Activated T-cell treated with anti-CD3 and anti-CD28 coated beads, Interleukin-2, amount 50 U/mL, for 24 hours (primary cell): ENCODE data around the gene PPP1R14D.

Experiments used
- DNase-seq: peaks from one replicate; pipeline ENCODE4 v3.0.0-alpha.2; 2020
- H3K27ac Mint-ChIP-seq: 2 replicates; pipeline ENCODE4 v1.8.0; 2020; ENCODE audit warnings: mild to moderate bottlenecking, mixed read lengths
- H3K27me3 Mint-ChIP-seq: 2 replicates; pipeline ENCODE4 v1.8.0; 2020; ENCODE audit warnings: mixed read lengths
- H3K36me3 Mint-ChIP-seq: 2 replicates; pipeline ENCODE4 v1.8.0; 2020; ENCODE audit warnings: low read depth, mixed read lengths
- H3K4me1 Mint-ChIP-seq: 2 replicates; pipeline ENCODE4 v1.8.0; 2020; ENCODE audit warnings: low read depth, mixed read lengths
- H3K4me3 Mint-ChIP-seq: 2 replicates; pipeline ENCODE4 v1.8.0; 2020; ENCODE audit warnings: mild to moderate bottlenecking, moderate library complexity, mixed read lengths
- H3K9me3 Mint-ChIP-seq: 2 replicates; pipeline ENCODE4 v1.8.0; 2020; ENCODE audit warnings: mixed read lengths

The PPP1R14D gene

DNA sequence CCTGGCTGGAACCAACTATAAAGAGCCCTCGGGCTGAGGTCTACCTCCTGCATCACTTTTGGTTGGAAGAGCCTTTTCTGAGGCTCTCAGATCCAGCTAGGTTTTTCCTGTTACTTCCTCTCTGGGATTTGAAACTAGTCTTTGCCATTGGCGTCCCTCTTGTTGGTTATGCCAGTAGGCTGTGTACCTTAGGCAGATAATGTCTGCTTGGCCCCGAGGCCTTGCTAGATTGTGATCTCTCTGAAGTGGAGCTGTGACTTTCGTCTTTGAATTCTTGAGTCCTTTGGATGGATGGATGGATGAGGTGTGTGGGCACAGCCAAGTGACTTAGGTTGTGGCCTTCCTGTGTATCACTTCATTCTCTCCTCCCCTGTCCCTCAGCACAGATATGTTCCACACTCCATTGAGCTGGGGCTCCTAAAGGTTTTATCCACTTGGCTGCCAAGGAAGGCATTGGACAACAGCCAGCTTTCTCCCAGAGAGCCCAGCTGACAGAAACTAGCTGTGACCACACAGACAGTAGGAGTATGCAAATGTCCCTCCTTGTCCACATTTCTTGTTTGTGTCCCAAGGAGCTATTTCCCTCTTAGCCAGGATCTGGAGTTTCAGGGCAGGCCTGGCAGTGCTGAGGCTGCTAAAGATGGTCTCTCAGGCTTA, 13.3 kb downstream of the PPP1R14D start:
- Mint-ChIP-seq H3K4me1 (no peaks in the 10 kb centered on the region), H3K9me3 (no peaks in the 10 kb centered on the region), H3K27ac (no peak overlapping the region), H3K36me3 (peaks cover 50% of the 10 kb centered on the region), H3K27me3 (no peaks in the 10 kb centered on the region), H3K4me3 (no peak overlapping the region)
- DNase-seq, result no peak

DNA sequence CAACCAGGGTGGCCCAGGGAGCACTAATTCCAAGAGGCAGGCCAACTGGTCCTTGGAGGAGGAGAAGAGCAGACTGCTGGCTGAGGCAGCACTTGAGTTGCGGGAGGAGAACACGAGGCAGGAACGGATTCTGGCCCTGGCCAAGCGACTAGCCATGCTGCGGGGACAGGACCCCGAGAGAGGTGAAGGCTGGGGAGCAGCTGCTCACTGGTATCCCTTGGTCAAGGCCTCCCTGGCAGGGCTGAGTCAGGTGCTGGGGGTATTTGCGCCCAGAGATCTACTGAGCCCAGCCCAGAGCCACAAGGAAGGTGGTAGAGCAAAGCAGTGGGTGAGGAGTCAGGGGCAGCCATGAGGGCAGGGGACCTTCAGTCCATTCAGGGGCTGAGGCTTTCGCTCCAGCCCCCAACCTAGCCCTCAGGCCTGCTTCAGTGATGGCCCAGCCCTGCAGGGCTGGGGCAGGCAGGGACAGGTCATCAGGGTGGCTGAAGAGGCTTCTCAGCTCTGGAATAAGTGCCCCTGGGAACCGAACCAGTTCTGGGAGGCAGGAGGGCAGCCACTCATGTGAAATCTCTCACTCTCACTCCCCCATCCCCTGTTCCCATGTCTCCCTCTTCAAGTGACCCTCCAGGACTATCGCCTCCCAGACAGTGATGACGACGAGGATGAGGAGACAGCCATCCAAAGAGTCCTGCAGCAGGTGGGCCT, 15.6 kb downstream of the PPP1R14D start:
- Mint-ChIP-seq H3K36me3 (peaks cover 65% of the 10 kb centered on the region), H3K27ac (no peak overlapping the region)

DNA sequence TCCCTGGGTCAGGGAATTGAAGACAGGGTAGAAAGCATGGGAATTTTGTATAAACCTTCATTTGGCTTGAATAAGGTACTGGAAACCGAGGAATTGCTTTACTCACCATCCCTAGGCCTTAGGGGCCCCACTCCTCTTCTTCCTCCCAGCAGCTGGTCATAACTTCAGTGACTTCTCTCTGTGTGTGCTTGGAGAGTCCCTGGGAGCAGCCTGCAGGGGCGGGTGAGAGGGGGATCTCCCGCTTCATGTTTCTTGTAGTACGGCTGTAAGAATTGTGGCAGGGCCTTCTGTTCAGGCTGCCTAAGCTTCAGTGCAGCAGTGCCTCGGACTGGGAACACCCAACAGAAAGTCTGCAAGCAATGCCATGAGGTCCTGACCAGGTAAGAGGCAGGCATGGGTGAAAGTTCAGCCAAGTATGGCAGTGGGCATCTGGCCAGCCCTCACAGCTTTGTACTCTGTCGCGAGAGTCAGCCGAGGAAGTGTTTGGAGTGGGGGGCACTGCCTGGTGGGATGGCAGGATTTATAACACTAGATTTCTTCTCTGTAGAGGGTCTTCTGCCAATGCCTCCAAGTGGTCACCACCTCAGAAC, 19.6 kb downstream of the PPP1R14D start:
- H3K36me3 Mint-ChIP-seq, result peaks cover 66% of the 10 kb centered on the region
- peak overlapping the region; percentile 97 for H3K4me3 Mint-ChIP-seq
- no peaks in the 10 kb centered on the region for H3K27me3 Mint-ChIP-seq
- no peaks in the 10 kb centered on the region for H3K9me3 Mint-ChIP-seq
- peaks cover 26% of the 10 kb centered on the region for H3K4me1 Mint-ChIP-seq
- H3K27ac Mint-ChIP-seq, result no peak overlapping the region
- no peak for DNase-seq

More for the DNA sequence above, 15.6 kb downstream of the PPP1R14D start:
- H3K4me1 Mint-ChIP-seq, result peaks cover 14% of the 10 kb centered on the region
- no peak for DNase-seq
- no peak overlapping the region for H3K4me3 Mint-ChIP-seq
- H3K9me3 Mint-ChIP-seq, result no peaks in the 10 kb centered on the region
- no peaks in the 10 kb centered on the region for H3K27me3 Mint-ChIP-seq

DNA sequence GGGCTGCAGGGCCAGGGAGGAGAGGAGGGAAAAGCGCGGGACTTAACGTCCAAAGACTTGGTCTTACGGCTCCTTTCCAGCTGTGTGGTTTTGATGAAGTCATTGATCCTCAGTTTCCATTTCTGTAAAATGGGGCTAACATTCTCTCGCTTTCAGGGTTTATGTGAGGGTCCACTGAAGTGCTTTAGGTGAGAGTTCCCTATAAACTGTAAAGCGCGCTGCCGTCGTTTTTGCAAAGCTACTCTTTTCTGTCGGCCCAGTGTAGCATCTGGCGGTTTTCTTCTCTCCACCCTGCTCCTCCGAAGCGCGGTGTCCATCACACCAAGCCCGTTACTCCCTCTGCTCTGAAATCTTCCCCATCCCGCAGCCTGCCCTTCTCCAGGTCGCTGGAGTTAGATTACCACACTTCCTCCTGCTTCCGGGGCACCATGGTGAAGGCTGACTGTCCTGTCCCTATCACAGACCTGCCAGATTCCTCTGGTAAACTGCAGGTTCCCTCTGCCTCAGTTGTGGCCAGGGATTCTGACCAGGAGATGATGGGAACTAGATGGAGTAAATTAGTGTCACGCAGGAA, 20.5 kb downstream of the PPP1R14D start:
- peaks cover 65% of the 10 kb centered on the region for H3K36me3 Mint-ChIP-seq
- peaks cover 31% of the 10 kb centered on the region for H3K4me1 Mint-ChIP-seq
- no peak for DNase-seq

DNA sequence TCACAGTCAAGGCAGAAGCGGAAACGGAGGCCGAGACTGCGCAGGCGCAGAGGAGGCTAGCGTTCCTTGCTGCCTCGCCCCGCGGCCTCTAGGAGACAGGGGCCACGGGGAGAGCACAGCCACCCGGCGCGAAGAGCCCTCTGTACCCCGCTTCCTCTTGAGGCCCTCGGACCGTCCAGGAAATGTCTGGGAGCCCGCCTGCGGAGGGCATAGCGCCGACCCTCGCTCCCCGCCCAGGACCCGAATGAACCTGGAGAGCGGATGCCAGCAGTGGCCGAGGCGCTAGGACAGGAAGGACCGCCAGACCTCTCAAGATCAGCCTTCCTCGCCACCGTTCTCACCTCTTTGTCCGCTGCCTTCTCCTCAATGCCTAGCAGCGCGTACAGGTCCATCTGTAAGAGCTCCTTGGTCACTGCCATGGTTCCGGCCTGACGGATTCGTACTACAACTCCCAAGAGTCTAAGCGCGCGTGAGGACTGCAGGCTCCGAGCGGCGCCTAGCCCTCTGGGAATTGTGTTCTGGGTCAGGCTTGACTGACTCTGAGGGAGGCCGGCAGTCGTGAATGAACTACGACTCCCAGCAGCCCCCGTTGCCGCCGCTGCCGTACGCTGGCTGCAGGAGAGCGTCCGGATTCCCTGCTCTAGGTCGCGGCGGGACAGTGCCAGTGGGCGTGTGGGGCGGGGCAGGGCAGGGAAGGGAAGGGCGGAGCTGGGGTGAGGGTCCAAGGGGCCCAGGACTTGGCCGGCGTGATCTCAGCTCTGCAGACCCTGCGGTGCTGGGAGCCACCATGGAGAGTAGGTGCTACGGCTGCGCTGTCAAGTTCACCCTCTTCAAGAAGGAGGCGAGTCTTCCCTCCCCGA, 21.2 kb downstream of the PPP1R14D start, which contains the start of the genes DNAJC17 and ZFYVE19:
DNAJC17 (minus strand) TSS at position 446 of the 860 bp plus-strand sequence; CDS start at position 419, 27 bp downstream.
ZFYVE19 (plus strand) TSS at position 62 of the 860 bp plus-strand sequence; CDS start at position 563, 501 bp downstream.
- peak within 1 kb of the TSS; percentile 97 for H3K4me3 Mint-ChIP-seq
- H3K27ac Mint-ChIP-seq, result peak within 1 kb of the TSS; percentile 100
- peaks cover 64% of the 10 kb centered on the region for H3K36me3 Mint-ChIP-seq
- DNase-seq, result peak; percentile 95
- H3K4me1 Mint-ChIP-seq, result peaks cover 33% of the 10 kb centered on the region
- no peaks in the 10 kb centered on the region for H3K9me3 Mint-ChIP-seq
- no peaks in the 10 kb centered on the region for H3K27me3 Mint-ChIP-seq

More for the DNA sequence above, 20.5 kb downstream of the PPP1R14D start:
- Mint-ChIP-seq H3K4me3 (peak overlapping the region; percentile 97), H3K27ac (peak overlapping the region; percentile 100), H3K27me3 (no peaks in the 10 kb centered on the region), H3K9me3 (no peaks in the 10 kb centered on the region)

DNA sequence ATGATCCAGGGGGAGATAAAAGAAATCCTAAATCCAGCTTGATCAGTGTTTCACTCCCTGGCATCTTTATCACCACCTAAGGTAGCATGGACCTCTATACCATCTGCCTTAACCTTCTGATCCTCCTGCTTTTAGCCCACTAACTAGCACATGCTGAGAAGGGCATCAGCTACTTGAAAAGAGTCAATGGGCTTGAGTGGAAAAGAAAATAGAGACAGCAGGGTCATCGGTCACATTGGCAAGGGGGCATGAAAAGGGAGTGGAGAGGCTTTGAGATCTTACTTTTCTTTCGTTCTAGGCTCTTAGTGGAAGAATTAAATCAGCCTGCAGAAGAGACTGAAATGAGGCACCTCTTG, 21.9 kb downstream of the PPP1R14D start:
- H3K4me3 Mint-ChIP-seq, result peak overlapping the region; percentile 97
- no peaks in the 10 kb centered on the region for H3K27me3 Mint-ChIP-seq
- no peak for DNase-seq
- H3K27ac Mint-ChIP-seq, result peak overlapping the region; percentile 100
- no peaks in the 10 kb centered on the region for H3K9me3 Mint-ChIP-seq
- peaks cover 63% of the 10 kb centered on the region for H3K36me3 Mint-ChIP-seq
- H3K4me1 Mint-ChIP-seq, result peaks cover 36% of the 10 kb centered on the region

DNA sequence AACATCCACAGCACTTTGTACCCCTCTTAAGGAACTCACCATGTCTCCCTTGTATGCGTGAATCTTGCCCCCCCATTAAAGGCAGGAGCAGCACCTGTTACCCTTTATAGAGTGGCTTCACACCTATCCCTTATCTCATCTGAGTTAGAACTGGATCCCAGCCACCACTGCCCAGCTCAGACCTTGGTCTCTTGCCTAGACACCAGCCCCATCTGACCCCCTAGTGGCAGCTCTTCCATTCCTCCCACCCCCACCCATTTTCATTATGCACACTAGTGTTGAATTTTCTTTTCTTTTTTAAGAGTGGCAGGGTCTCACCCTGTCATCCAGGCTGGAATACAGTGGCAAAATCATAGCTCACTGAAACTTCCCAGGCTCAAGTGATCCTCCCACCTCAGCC, 24.8 kb downstream of the PPP1R14D start:
- Mint-ChIP-seq H3K36me3 (peaks cover 65% of the 10 kb centered on the region), H3K4me3 (no peak overlapping the region), H3K4me1 (peaks cover 48% of the 10 kb centered on the region), H3K9me3 (no peaks in the 10 kb centered on the region), H3K27ac (no peak overlapping the region), H3K27me3 (no peaks in the 10 kb centered on the region)
- no peak for DNase-seq

DNA sequence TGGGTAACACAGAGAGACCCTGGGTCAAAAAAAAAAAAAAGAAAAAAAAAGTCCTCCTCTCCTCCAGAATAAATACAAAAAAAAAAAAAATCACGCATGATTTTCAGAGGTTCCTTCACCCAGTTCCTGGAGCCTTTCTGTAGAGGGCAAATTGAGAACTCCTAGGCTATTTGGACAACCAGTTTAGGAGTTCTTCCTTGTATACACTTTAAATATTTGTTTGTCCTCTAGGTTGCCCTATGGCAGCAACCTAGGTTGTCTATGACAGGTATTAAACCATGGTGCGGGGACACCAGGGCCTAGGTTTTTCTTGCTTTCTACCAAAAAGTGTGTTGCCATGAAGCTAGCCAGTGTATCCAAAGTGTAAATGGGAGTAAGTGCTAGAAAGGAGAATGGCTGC, 25.4 kb downstream of the PPP1R14D start:
- H3K9me3 Mint-ChIP-seq, result no peaks in the 10 kb centered on the region
- H3K4me3 Mint-ChIP-seq, result no peak overlapping the region
- H3K4me1 Mint-ChIP-seq, result peaks cover 48% of the 10 kb centered on the region
- no peaks in the 10 kb centered on the region for H3K27me3 Mint-ChIP-seq
- H3K36me3 Mint-ChIP-seq, result peaks cover 69% of the 10 kb centered on the region
- H3K27ac Mint-ChIP-seq, result no peak overlapping the region
- DNase-seq, result no peak

DNA sequence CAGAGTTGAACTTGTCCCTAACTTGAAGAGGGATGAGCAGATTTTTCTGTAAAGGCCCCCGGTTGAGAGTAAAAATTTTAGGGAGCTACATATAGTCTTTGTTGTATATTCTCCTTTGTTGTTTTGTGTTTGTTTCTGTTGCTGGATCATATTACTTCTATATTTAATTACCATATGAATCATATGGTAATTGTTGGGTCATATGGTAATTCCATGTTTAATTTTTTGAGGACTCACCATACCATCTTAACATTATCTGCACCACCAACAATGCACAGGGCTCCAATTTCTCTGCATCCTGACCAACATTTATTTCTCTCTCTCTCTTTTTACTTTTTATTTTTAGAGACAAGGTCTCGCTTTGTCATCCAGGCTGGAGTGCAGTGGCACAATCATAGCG, 29.0 kb downstream of the PPP1R14D start:
- H3K9me3 Mint-ChIP-seq, result no peaks in the 10 kb centered on the region
- H3K36me3 Mint-ChIP-seq, result peaks cover 62% of the 10 kb centered on the region
- no peak for DNase-seq
- no peak overlapping the region for H3K4me3 Mint-ChIP-seq
- H3K27ac Mint-ChIP-seq, result no peak overlapping the region
- H3K27me3 Mint-ChIP-seq, result no peaks in the 10 kb centered on the region
- peaks cover 48% of the 10 kb centered on the region for H3K4me1 Mint-ChIP-seq

DNA sequence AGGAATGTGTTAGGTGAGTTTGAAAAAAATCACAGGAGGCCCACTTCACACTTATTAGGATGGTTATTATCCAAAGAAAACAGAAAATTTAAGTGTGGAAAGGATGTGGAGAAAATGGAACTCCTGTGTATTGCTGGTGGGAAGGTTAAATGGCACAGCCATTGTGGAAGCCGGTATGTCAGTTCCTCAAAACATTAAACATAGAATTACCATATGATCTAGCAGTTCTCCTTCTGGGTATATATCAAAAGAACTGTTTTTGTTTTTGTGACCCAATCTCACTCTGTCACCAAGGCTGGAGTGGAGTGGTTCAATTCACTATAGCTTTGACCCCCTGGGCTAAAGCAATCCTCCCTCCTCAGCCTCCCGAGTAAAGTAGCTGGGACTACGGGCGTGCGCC, 32.0 kb downstream of the PPP1R14D start:
- no peak overlapping the region for H3K4me3 Mint-ChIP-seq
- peaks cover 51% of the 10 kb centered on the region for H3K4me1 Mint-ChIP-seq
- peaks cover 65% of the 10 kb centered on the region for H3K36me3 Mint-ChIP-seq
- H3K27me3 Mint-ChIP-seq, result no peaks in the 10 kb centered on the region
- no peak for DNase-seq
- no peak overlapping the region for H3K27ac Mint-ChIP-seq
- no peaks in the 10 kb centered on the region for H3K9me3 Mint-ChIP-seq

DNA sequence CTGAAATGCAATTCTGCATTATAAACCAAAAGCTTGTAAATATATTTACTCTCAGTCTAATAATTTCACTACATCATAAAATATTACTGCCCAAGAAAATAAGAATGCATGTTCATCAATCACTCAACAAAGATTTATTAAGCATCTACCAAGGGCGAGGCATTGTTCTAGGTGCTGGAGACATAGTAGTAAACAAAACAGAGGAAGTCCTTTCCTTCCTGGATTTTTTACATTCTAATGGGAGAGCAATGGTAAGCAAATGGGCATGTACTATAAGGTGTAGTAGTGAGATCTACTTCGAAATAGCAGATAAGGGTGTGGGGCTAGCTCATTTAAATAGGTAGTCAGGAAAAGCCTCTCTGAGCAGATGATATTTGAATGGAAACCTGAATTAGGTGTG, 32.5 kb downstream of the PPP1R14D start:
- no peak for DNase-seq
- H3K4me1 Mint-ChIP-seq, result peaks cover 48% of the 10 kb centered on the region
- H3K36me3 Mint-ChIP-seq, result peaks cover 62% of the 10 kb centered on the region
- no peak overlapping the region for H3K4me3 Mint-ChIP-seq
- no peaks in the 10 kb centered on the region for H3K27me3 Mint-ChIP-seq
- H3K27ac Mint-ChIP-seq, result no peak overlapping the region
- no peaks in the 10 kb centered on the region for H3K9me3 Mint-ChIP-seq

DNA sequence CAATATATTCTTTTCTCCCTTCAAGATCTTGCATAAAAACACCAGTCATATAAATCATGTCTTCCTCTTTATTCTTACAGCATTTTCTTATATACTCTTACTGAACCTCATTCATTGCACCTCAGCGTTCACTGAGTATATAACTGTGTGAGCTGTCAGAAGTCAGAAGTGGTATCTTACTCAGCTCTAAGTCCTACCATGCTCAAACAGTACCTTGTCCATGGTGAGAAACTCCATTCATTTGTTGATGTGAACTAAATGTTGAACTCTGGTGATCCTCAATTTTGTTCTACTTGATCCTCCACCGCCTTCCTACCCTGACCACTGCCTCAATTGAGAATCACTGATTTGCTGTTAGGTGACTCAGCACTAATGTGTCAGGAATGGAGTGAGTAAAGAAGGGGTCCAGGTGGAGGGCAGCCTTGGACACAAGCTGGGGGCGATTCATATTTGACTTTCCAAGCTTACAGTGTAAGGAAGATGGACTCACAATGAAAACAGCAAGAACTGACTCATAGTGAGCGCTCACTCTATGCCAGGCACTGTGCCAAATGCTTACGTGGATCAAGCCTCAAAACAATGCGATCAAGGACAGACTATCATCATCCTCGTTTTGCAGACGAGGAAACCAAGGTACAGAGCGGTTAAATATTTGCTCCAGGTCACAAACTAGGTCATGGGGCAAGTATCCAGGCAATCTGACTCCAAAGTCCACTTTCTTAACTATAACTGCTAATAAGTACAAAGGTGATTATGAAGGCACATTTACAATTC, 35.1 kb downstream of the PPP1R14D start:
- peaks cover 38% of the 10 kb centered on the region for H3K4me1 Mint-ChIP-seq
- H3K36me3 Mint-ChIP-seq, result peaks cover 43% of the 10 kb centered on the region
- H3K27ac Mint-ChIP-seq, result peak overlapping the region; percentile 14
- no peaks in the 10 kb centered on the region for H3K9me3 Mint-ChIP-seq
- H3K27me3 Mint-ChIP-seq, result no peaks in the 10 kb centered on the region
- H3K4me3 Mint-ChIP-seq, result no peak overlapping the region
- DNase-seq, result no peak

DNA sequence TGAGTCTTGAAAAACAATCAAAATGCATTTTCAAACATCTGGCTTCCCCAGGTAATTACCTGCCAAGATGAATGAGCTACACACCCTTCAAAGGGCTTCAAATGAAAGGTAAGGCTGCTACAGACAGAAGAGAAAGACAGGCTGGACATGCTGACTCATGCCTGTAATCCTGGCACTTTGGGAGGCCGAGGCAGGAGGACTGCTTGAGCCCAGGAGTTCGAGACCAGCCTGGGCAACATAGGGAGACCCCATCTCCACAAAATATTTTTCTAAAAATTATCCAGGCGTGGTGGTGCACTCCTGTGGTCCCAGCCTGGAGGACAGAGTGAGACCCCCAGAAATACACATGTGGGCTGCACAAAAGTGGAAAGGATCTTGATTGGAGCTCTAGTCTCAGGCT, 36.1 kb downstream of the PPP1R14D start:
- no peak overlapping the region for H3K4me3 Mint-ChIP-seq
- H3K27ac Mint-ChIP-seq, result peak overlapping the region; percentile 7
- no peaks in the 10 kb centered on the region for H3K27me3 Mint-ChIP-seq
- H3K36me3 Mint-ChIP-seq, result peaks cover 36% of the 10 kb centered on the region
- H3K4me1 Mint-ChIP-seq, result peaks cover 38% of the 10 kb centered on the region
- H3K9me3 Mint-ChIP-seq, result no peaks in the 10 kb centered on the region
- DNase-seq, result no peak
